Vagina (tissue), 2 donors: ENCODE data around the gene FBXO34. TPM values are rescaled to one million over a fixed set of nuclear protein-coding genes. Genes with fewer than 3 reads are reported as not detected.

Source experiments
- DNase-seq, 2 donors: peaks; one replicate each; pipeline ENCODE4 v3.0.0-alpha.2; 2017; ENCODE audit errors: extremely low spot score in 2 of 2
- H3K27ac ChIP-seq: fragments of 200-600 bp; sonication (generic); one replicate; pipeline ENCODE4 v1.5.1; 2019
- H3K27me3 ChIP-seq: fragments of 200-600 bp; sonication (generic); one replicate; pipeline ENCODE4 v1.5.1; 2019
- H3K36me3 ChIP-seq, 2 donors: fragments of 200-600 bp; sonication (generic); one replicate each; pipeline ENCODE4 v1.5.1; 2017 to 2019
- H3K4me1 ChIP-seq: fragments of 200-600 bp; sonication (generic); one replicate; pipeline ENCODE4 v1.5.1; 2019
- H3K4me3 ChIP-seq, 2 donors: fragments of 200-600 bp; sonication (generic); 1 replicate in 1 of 2; 2 replicates in 1 of 2; pipeline ENCODE4 v1.5.1; 2016 to 2019
- H3K9me3 ChIP-seq: fragments of 200-600 bp; sonication (generic); one replicate; pipeline ENCODE4 v1.5.1; 2019
- POLR2A ChIP-seq, 2 donors: fragments of 450-650 bp; IDR thresholded peaks; one replicate each; pipeline ENCODE4 v1.6.1; 2017; ENCODE audit warnings: antibody characterized with exemption in 2 of 2, mild to moderate bottlenecking in 2 of 2, moderate library complexity in 2 of 2
- POLR2AphosphoS5 ChIP-seq, 2 donors: sonication (generic); formaldehyde crosslinking; IDR thresholded peaks; one replicate each; pipeline ENCODE4 v1.9.0; 2017; ENCODE audit warnings: antibody characterized with exemption in 2 of 2, mild to moderate bottlenecking in 2 of 2, low read depth in 1 of 2; ENCODE audit not compliant: insufficient read depth in 1 of 2
- intact Hi-C: fragments of 100-400 bp; cut with DNase I; formaldehyde crosslinking; loops from one replicate; pipeline ENCODE4 v1.15.1; 2023
- total RNA-seq: library from RNA; depleted of rRNA; stranded (reverse); fragments of >200 nt; gene quantifications from one replicate; pipeline ENCODE4 v1.2.3, GENCODE V29; 2016
- TF ChIP-seq, protein P1 (sequence below), 3 experiments: fragments of 450-650 bp in 2 of 3; fragments of 200-600 bp in 1 of 3; sonication (generic) in 1 of 3; IDR thresholded peaks; one replicate each; pipeline ENCODE4 v1.5.1; 2017 to 2019; ENCODE audit warnings: antibody characterized with exemption in 3 of 3, mild to moderate bottlenecking in 2 of 3, moderate library complexity in 2 of 3

FBXO34 gene
- total RNA-seq, 1 donor from 2014 or later: 24.6 TPM

DNA sequence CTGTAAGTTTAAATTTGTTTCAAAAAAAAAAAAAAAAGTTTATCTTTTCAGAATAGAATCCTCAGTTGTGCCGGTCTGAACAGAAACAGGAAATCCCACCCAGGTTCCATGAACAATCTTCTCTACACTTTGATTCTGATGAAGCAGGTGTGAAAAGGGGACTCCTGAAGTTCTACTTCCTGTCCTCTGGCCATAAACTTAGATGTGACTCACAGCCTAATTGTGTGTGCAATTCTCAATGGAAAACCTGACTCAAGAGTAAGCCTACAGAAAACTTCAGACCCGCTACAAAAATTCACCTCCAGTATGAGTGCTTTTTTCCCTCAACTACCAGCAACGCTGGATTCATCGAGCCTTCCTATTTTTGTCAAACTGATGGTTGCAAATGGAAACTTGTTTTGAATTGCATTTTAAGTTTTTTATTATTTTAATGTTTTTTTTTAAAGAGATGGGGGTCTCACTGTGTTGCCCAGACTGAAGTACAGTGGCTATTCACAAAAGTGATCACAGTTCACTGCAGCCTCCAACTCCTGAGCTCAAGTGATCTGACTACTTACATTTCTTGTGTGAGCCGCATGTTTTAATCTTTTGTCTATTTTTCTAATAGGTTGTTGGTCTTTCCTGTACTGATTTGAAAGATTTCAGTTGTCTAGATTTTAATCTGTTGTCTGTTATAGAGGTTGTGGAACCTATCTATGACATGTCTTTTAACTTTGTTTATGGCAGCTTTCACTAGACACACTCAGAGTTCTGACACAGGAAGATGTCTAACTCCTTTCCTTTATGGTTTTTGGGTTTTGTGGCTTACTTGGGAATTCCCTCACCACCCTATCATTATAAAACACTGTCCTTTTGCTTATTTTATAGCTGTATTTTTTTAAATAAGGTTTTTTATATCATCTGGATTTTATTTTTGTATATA lies 102.8 kb downstream of the FBXO34 start:
- Histone ChIP-seq H3K36me3 (peaks cover 3 to 46% of the 10 kb centered on the region in 2 donors), H3K27me3 (no peaks in the 10 kb centered on the region), H3K9me3 (no peaks in the 10 kb centered on the region), H3K4me1 (no peaks in the 10 kb centered on the region), H3K4me3 (no peak overlapping the region), H3K27ac (no peak overlapping the region)
- no peak for DNase-seq
- intact Hi-C loops: no loop called here
- TF ChIP-seq POLR2A (IDR thresholded peaks at IDR 0.05): no peak

DNA sequence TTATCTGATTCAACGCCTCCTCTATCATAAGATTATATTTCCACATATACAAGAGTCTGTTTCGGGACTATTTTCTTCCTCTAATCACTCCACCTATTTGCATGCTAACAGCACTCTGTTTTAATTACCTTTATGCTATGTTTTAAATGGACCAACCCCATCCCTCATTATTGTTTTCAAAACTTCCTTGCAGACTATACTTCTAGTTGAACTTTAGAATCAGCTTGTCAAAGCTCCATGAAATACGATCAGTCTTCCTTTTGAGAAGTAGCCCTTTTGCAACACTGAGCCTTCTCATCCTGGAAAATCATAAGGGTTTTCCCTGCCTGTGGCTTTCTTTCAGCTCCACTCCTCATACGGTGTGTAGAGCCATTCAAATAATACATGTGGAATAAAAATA lies 103.5 kb downstream of the FBXO34 start:
- no peaks in the 10 kb centered on the region for H3K4me1 ChIP-seq
- TF ChIP-seq, protein P1, sequence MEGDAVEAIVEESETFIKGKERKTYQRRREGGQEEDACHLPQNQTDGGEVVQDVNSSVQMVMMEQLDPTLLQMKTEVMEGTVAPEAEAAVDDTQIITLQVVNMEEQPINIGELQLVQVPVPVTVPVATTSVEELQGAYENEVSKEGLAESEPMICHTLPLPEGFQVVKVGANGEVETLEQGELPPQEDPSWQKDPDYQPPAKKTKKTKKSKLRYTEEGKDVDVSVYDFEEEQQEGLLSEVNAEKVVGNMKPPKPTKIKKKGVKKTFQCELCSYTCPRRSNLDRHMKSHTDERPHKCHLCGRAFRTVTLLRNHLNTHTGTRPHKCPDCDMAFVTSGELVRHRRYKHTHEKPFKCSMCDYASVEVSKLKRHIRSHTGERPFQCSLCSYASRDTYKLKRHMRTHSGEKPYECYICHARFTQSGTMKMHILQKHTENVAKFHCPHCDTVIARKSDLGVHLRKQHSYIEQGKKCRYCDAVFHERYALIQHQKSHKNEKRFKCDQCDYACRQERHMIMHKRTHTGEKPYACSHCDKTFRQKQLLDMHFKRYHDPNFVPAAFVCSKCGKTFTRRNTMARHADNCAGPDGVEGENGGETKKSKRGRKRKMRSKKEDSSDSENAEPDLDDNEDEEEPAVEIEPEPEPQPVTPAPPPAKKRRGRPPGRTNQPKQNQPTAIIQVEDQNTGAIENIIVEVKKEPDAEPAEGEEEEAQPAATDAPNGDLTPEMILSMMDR (IDR thresholded peaks at IDR 0.05): no peak
- TF ChIP-seq POLR2AphosphoS5 (IDR thresholded peaks at IDR 0.05; ENCODE audit: insufficient read depth in 1 of 2, low read depth in 1 of 2): no peak
- no peak for TF ChIP-seq POLR2A (IDR thresholded peaks at IDR 0.05)
- H3K36me3 ChIP-seq: peaks cover 3 to 45% of the 10 kb centered on the region in 2 donors
- no peaks in the 10 kb centered on the region for H3K27me3 ChIP-seq
- no peaks in the 10 kb centered on the region for H3K9me3 ChIP-seq
- no peak overlapping the region for H3K4me3 ChIP-seq
- no peak for DNase-seq
- no peak overlapping the region for H3K27ac ChIP-seq
- intact Hi-C loops: no loop called here

DNA sequence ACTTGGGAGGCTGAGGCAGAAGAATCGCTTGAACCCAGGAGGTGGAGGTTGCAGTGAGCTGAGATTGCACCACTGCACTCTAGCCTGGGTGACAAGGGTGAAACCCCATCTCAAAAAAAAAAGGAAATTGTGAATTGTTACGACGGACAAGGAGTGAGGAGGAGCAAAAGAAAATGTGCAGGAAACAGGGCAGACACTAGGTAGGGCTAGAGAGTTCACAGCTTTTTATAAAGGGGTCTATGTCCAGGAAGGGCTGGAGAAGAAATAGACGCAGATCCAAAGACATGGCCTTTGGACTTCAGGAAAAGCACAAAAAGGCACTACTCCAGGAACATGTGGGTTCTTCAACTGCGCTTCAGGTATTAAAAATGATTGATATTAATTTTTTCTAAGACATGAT lies 106.0 kb downstream of the FBXO34 start:
- H3K9me3 ChIP-seq: no peaks in the 10 kb centered on the region
- intact Hi-C loops: no loop called here
- H3K27me3 ChIP-seq: no peaks in the 10 kb centered on the region
- TF ChIP-seq, protein P1 (IDR thresholded peaks at IDR 0.05): no peak
- no peak for TF ChIP-seq POLR2AphosphoS5 (IDR thresholded peaks at IDR 0.05; ENCODE audit: insufficient read depth in 1 of 2, low read depth in 1 of 2)
- TF ChIP-seq POLR2A (IDR thresholded peaks at IDR 0.05): no peak
- peaks cover 3 to 66% of the 10 kb centered on the region in 2 donors for H3K36me3 ChIP-seq
- H3K27ac ChIP-seq: no peak overlapping the region
- no peaks in the 10 kb centered on the region for H3K4me1 ChIP-seq
- H3K4me3 ChIP-seq: no peak overlapping the region
- no peak for DNase-seq

DNA sequence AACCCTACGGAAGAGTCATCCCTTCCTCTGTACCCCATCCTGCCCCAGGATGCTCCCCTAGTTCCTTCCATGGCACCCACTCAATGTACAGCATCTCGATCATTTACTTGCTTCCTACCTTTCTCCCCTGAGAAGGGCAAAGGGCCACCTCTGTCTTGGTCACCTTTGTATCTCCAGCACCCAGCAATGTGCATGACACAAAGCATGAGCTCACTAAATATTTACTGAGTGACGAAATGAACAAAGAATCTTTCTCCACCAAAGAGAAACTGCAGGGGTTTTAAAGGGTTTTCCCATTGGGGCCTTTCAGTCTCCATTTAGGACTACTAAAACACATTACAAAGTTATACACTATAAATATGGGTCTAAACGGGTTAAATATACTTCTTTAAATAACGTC lies 109.8 kb downstream of the FBXO34 start:
- Histone ChIP-seq H3K27ac (no peak overlapping the region), H3K9me3 (no peaks in the 10 kb centered on the region), H3K27me3 (no peaks in the 10 kb centered on the region), H3K4me1 (peaks cover 12% of the 10 kb centered on the region), H3K4me3 (no peak overlapping the region), H3K36me3 (peaks cover 0 to 69% of the 10 kb centered on the region in 2 donors)
- no peak for DNase-seq
- intact Hi-C loops: no loop called here
- TF ChIP-seq, protein P1 (IDR thresholded peaks at IDR 0.05): no peak
- TF ChIP-seq POLR2A (IDR thresholded peaks at IDR 0.05) (no peak), POLR2AphosphoS5 (IDR thresholded peaks at IDR 0.05; ENCODE audit: insufficient read depth in 1 of 2, low read depth in 1 of 2) (no peak)

DNA sequence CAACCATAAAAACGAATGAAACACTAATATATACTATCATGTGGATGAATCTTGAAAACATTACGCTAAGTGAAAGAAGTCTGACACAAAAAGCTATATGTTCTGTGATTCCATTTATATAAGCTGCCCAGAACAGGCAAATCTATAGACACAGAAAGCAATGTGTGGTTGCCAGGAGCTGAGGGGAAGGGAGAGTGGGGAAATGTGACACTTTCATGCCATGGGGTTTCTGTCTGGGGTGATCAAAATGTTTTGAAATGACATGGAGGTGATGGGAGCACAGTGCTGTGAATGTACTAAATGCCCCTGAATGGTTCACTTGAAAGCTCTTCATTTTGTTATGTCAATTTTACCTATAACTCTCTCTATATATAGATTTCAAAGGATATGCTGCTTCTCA lies 110.3 kb downstream of the FBXO34 start:
- Histone ChIP-seq H3K4me3 (no peak overlapping the region), H3K4me1 (peaks cover 12% of the 10 kb centered on the region), H3K36me3 (peaks cover 0 to 65% of the 10 kb centered on the region in 2 donors), H3K9me3 (no peaks in the 10 kb centered on the region), H3K27me3 (no peaks in the 10 kb centered on the region), H3K27ac (no peak overlapping the region)
- intact Hi-C loops: no loop called here
- TF ChIP-seq, protein P1 (IDR thresholded peaks at IDR 0.05): no peak
- TF ChIP-seq POLR2A (IDR thresholded peaks at IDR 0.05): no peak
- no peak for TF ChIP-seq POLR2AphosphoS5 (IDR thresholded peaks at IDR 0.05; ENCODE audit: insufficient read depth in 1 of 2, low read depth in 1 of 2)
- DNase-seq: no peak
